GM12878 (cell line): Measurements from ENCODE around the gene TRAIP. TPM values are rescaled to one million over a fixed set of nuclear protein-coding genes. Genes with fewer than 3 reads are reported as not detected.

Experiments used
- ATAC-seq: fragments of 200-7000 bp; cut with Tn5 transposase; 3 replicates; pipeline ENCODE4 v1.9.1; 2020; ENCODE audit warnings: mild to moderate bottlenecking, moderate library complexity
- BruUV-seq: library from RNA; stranded (reverse); fragments of 400-500 nt; replicated peaks from 2 replicates; lab custom pipeline; 2021; lab: Mats Ljungman, UMichigan
- CTCF ChIA-PET: fragments of 300-600 bp; sonication (Branson Sonifier 250); formaldehyde crosslinking; extraction: SDS; loops from one replicate; lab custom pipeline; 2021; ENCODE audit warnings: inconsistent platforms; lab: Yijun Ruan, JAX
- POLR2A ChIA-PET: fragments of 350-600 bp; formaldehyde crosslinking; extraction: SDS; loops from one replicate; lab custom pipeline; 2021; ENCODE audit warnings: inconsistent platforms; lab: Charles Lee
- RAD21 ChIA-PET: fragments of 300-600 bp; sonication (Branson Sonifier 250); formaldehyde crosslinking; loops from one replicate; lab custom pipeline; 2023; ENCODE audit warnings: antibody characterized with exemption; ENCODE audit not compliant: unreplicated experiment; lab: Charles Lee
- SMC1A ChIA-PET: fragments of 300-600 bp; sonication (Branson Sonifier 250); formaldehyde crosslinking; loops from one replicate; lab custom pipeline; 2023; ENCODE audit not compliant: unreplicated experiment, uncharacterized antibody; lab: Charles Lee
- DNase-seq: peaks from one replicate; pipeline ENCODE4 v3.0.0-alpha.2; 2011; ENCODE audit warnings: low read depth, low spot score
- FAIRE-seq: peaks from 3 replicates; lab custom pipeline; 2011; peaks lifted over from hg19 to GRCh38; lab: Jason Lieb, UNC
- H2AFZ ChIP-seq: 2 replicates; pipeline ENCODE4 v1.6.0; 2011; ENCODE audit warnings: low read depth, low read length, control low read depth; ENCODE audit not compliant: control insufficient read depth
- H3K27ac ChIP-seq: 2 replicates; pipeline ENCODE4 v1.5.1; 2011; ENCODE audit warnings: control low read depth; ENCODE audit not compliant: control insufficient read depth, insufficient read depth
- H3K27me3 ChIP-seq, 2 experiments: replicated peaks in 1 of 2; 2 replicates each; pipeline versions ENCODE4 v1.6.0 to v1.6.1; 2011; ENCODE audit warnings: low read length in 1 of 2; ENCODE audit not compliant: control insufficient read depth in 2 of 2, insufficient read depth in 2 of 2
- H3K36me3 ChIP-seq, 2 experiments: 2 replicates each; pipeline ENCODE4 v1.5.1; 2011; ENCODE audit warnings: low read length in 1 of 2; ENCODE audit not compliant: control insufficient read depth in 2 of 2, insufficient read depth in 2 of 2
- H3K4me1 ChIP-seq: 2 replicates; pipeline ENCODE4 v1.6.1; 2011; ENCODE audit warnings: mild to moderate bottlenecking, low read length, moderate library complexity, mixed read lengths; ENCODE audit not compliant: control insufficient read depth, insufficient read depth
- H3K4me2 ChIP-seq: 2 replicates; pipeline ENCODE4 v1.6.0; 2011; ENCODE audit warnings: control low read depth; ENCODE audit not compliant: control insufficient read depth, insufficient read depth
- H3K4me3 ChIP-seq: fragments of 200-600 bp; sonication (generic); 2 replicates; pipeline ENCODE4 v1.5.1; 2016
- H3K79me2 ChIP-seq: 2 replicates; pipeline ENCODE4 v1.6.0; 2011; ENCODE audit warnings: low read length; ENCODE audit not compliant: control insufficient read depth, insufficient read depth
- H3K9ac ChIP-seq: 2 replicates; pipeline ENCODE4 v1.8.0; 2011; ENCODE audit warnings: low read length, control low read depth, mixed read lengths; ENCODE audit not compliant: control insufficient read depth, insufficient read depth
- H3K9me3 ChIP-seq: replicated peaks from 3 replicates; pipeline ENCODE4 v1.5.1; 2011; ENCODE audit warnings: mild to moderate bottlenecking, low read length; ENCODE audit not compliant: control insufficient read depth, insufficient read depth
- H4K20me1 ChIP-seq: 2 replicates; pipeline ENCODE4 v1.6.0; 2011; ENCODE audit not compliant: control insufficient read depth, insufficient read depth
- BCL11A ChIP-seq: IDR thresholded peaks from 2 replicates; pipeline ENCODE4 v1.6.1; 2011; ENCODE audit warnings: low read depth, low read length
- BRCA1 ChIP-seq: IDR thresholded peaks from 2 replicates; pipeline ENCODE4 v1.6.1; 2011; ENCODE audit warnings: low read depth, low read length, improper control_type of control experiment
- E2F4 ChIP-seq: IDR thresholded peaks from 2 replicates; pipeline ENCODE4 v1.6.1; 2012; ENCODE audit warnings: low read depth, low read length, improper control_type of control experiment
- EED ChIP-seq: sonication (generic); IDR thresholded peaks from 2 replicates; pipeline ENCODE4 v1.6.1; 2016; ENCODE audit warnings: antibody characterized with exemption, low read depth
- ETV6 ChIP-seq, 2 experiments: fragments of 450-650 bp in 1 of 2; IDR thresholded peaks in 1 of 2; conservative IDR thresholded peaks in 1 of 2; 2 replicates each; pipeline ENCODE4 v1.6.1; 2014; ENCODE audit warnings: antibody characterized with exemption in 1 of 2, borderline replicate concordance in 1 of 2, low read depth in 1 of 2, mild to moderate bottlenecking in 1 of 2, moderate library complexity in 1 of 2
- GABPA ChIP-seq: IDR thresholded peaks from 2 replicates; pipeline ENCODE4 v1.6.1; 2014; ENCODE audit warnings: antibody characterized with exemption, low read depth, mild to moderate bottlenecking, inconsistent platforms
- IKZF1 ChIP-seq: fragments of 450-650 bp; conservative IDR thresholded peaks from 2 replicates; pipeline ENCODE4 v1.6.1; 2017; ENCODE audit warnings: antibody characterized with exemption, mild to moderate bottlenecking
- LARP7 ChIP-seq: fragments of 450-650 bp; IDR thresholded peaks from 2 replicates; pipeline ENCODE4 v1.6.1; 2017; ENCODE audit warnings: mild to moderate bottlenecking
- MEF2A ChIP-seq: IDR thresholded peaks from 2 replicates; pipeline ENCODE4 v1.6.1; 2011; ENCODE audit warnings: low read depth, mild to moderate bottlenecking, low read length, moderate library complexity; ENCODE audit not compliant: insufficient read depth
- REST ChIP-seq: IDR thresholded peaks from 2 replicates; pipeline ENCODE4 v1.6.1; 2012; ENCODE audit warnings: mild to moderate bottlenecking, low read depth, low read length
- SIN3A ChIP-seq: IDR thresholded peaks from 2 replicates; pipeline ENCODE4 v1.6.1; 2012; ENCODE audit warnings: low read depth, low read length, improper control_type of control experiment
- SMAD5 ChIP-seq: IDR thresholded peaks from 2 replicates; pipeline ENCODE4 v1.6.1; 2016; ENCODE audit warnings: antibody characterized with exemption, low read depth
- SRF ChIP-seq, 2 experiments: IDR thresholded peaks; 2 replicates each; pipeline ENCODE4 v1.6.1; 2011; ENCODE audit warnings: low read depth in 2 of 2, low read length in 2 of 2, mild to moderate bottlenecking in 1 of 2, moderate library complexity in 1 of 2
- SUPT20H ChIP-seq: IDR thresholded peaks from 2 replicates; pipeline ENCODE4 v1.6.1; 2011; ENCODE audit warnings: low read depth, mild to moderate bottlenecking, low read length, moderate library complexity, borderline replicate concordance; ENCODE audit not compliant: control insufficient read depth
- TBL1XR1 ChIP-seq: IDR thresholded peaks from 2 replicates; pipeline ENCODE4 v1.6.1; 2012; ENCODE audit warnings: low read depth, low read length, improper control_type of control experiment
- TCF7 ChIP-seq: IDR thresholded peaks from 2 replicates; pipeline ENCODE4 v1.6.1; 2014; ENCODE audit warnings: antibody characterized with exemption, borderline replicate concordance
- ZNF384 ChIP-seq: IDR thresholded peaks from 2 replicates; pipeline ENCODE4 v1.6.1; 2012; ENCODE audit warnings: low read depth, mild to moderate bottlenecking, low read length, improper control_type of control experiment, borderline replicate concordance
- WGBS: methylation state at CpG from one replicate; pipeline ENCODE4 v1.1.6; 2016; ENCODE audit warnings: low lambda C conversion rate; ENCODE audit not compliant: insufficient replicate concordance, insufficient coverage; ENCODE audit errors: missing lambda C conversion rate; 5-methylcytosine and 5-hydroxymethylcytosine counted together
- in situ Hi-C: fragments of 300-500 bp; cut with MboI; formaldehyde crosslinking; loops from 9 replicates; pipeline ENCODE4 v1.14.3; 2018; ENCODE audit warnings: mixed read lengths
- intact Hi-C: fragments of 100-400 bp; cut with micrococcal nuclease; formaldehyde crosslinking; loops from one replicate; pipeline ENCODE4 v1.14.2; 2022; ENCODE audit not compliant: unreplicated experiment
- polyA plus RNA-seq, 11 experiments: library from polyadenylated mRNA; depleted of rRNA in 4 of 11; unstranded in 6 of 11; stranded (reverse) in 5 of 11; fragments of >200 nt; fragmentation: Nextera tagmentation in 4 of 11; fragmentation: Illumina TruSeq in 1 of 11; extraction: Ambion mirVana in 4 of 11; extraction: Trizol in 1 of 11; gene quantifications; 1 replicate in 1 of 11; 2 replicates in 10 of 11; pipeline versions ENCODE4 v1.2.1 to v1.2.3, GENCODE V29; 2011 to 2016; ENCODE audit warnings: inconsistent platforms in 2 of 11, missing spikeins in 2 of 11, low read depth in 1 of 11
- total RNA-seq, 4 experiments: library from RNA; depleted of rRNA in 3 of 4; stranded (reverse); fragments of >200 nt in 3 of 4; fragmentation: Illumina TruSeq in 1 of 4; extraction: Trizol in 1 of 4; gene quantifications; 2 replicates each; pipeline versions ENCODE4 v1.2.1 to v1.2.3, GENCODE V29; 2013 to 2021

Gene TRAIP
- total and polyA plus RNA-seq, 10 of the 15 experiments (the other 5 are each of a cell fraction or from before 2014, with no cell fraction given), result 15.9 to 37.0 (median 23.1) TPM

- TF ChIP-seq IKZF1 (no peak), BRCA1 (no peak)
These were observed 61.1 kb downstream of the TRAIP start (continued) for GRCh38 chr3:49794926-49795905.

GRCh38 chr3:49794431-49794830 is 61.9 kb downstream of the TRAIP start:
- H3K4me1 ChIP-seq, result no peaks in the 10 kb centered on the region
- H3K27ac ChIP-seq, result no peak overlapping the region
- no peak overlapping the region for H3K4me3 ChIP-seq
- SMC1A ChIA-PET, result no interaction called here
- POLR2A ChIA-PET, result interaction anchor here (0.6 kb wide), 1 partner anchor 324 kb away, joined by 3 read pairs; the partner anchor contains the start of gene DAG1
- no peaks in the 10 kb centered on the region for H3K9me3 ChIP-seq
- RAD21 ChIA-PET, result no interaction called here
- ATAC-seq (no peak), FAIRE-seq (no peak)
- WGBS, result 32% methylated on average over 4 of the region's 4 CpGs
- in situ Hi-C loops, result no loop called here
- H3K4me2 ChIP-seq, result no peak overlapping the region
- H2AFZ ChIP-seq, result no peak overlapping the region
- CTCF ChIA-PET, result interaction anchor here (2.1 kb wide), 1 partner anchor 45 kb away, joined by 7 read pairs; no protein-coding TSS in a partner anchor
- TF ChIP-seq SUPT20H, result no peak
- TF ChIP-seq ETV6 (conservative IDR thresholded peaks at IDR 0.05 in 1 of 2, IDR thresholded peaks at IDR 0.05 in 1 of 2; ENCODE audit: borderline replicate concordance in 1 of 2, low read depth in 1 of 2), result no peak
- TF ChIP-seq BCL11A, result no peak
- TF ChIP-seq MEF2A, result no peak
- TF ChIP-seq SMAD5, result no peak
- no peak for TF ChIP-seq LARP7
- TF ChIP-seq TBL1XR1, result no peak
- TF ChIP-seq SRF (IDR thresholded peaks at IDR 0.05; ENCODE audit: low read depth in 2 of 2, low read length in 2 of 2), result no peak
- no peak for TF ChIP-seq ZNF384
- no peak for TF ChIP-seq EED
- TF ChIP-seq SIN3A, result no peak
- TF ChIP-seq GABPA, result no peak
- no peak for TF ChIP-seq BRCA1
- no peak for TF ChIP-seq E2F4
- no peak for TF ChIP-seq TCF7
- TF ChIP-seq REST, result no peak
- TF ChIP-seq, all 136 proteins: peak for 0
- intact Hi-C loops, result no loop called here
- no peaks in the 10 kb centered on the region for H3K27me3 ChIP-seq
- BruUV-seq, result no TSS peak
- DNase-seq, result no peak
- H4K20me1 ChIP-seq, result no peaks in the 10 kb centered on the region
- no peak overlapping the region for H3K9ac ChIP-seq
- H3K79me2 ChIP-seq, result no peaks in the 10 kb centered on the region
- no peaks in the 10 kb centered on the region for H3K36me3 ChIP-seq
